OCI-LY7 (cell line): Measurements from ENCODE around the gene CD274.

ENCODE experiments used
- EZH2phosphoT487 ChIP-seq: fragments of 200-600 bp; sonication (generic); IDR thresholded peaks from 2 replicates; pipeline ENCODE4 v1.6.1; 2018; ENCODE audit warnings: low read depth, borderline replicate concordance, mild to moderate bottlenecking, mixed run types, antibody characterized with exemption, low read length, moderate library complexity, mixed read lengths
- TF ChIP-seq, protein P1 (sequence below): fragments of 200-600 bp; sonication (generic); conservative IDR thresholded peaks from 2 replicates; pipeline ENCODE4 v1.5.1; 2014; ENCODE audit warnings: mild to moderate bottlenecking, antibody characterized with exemption, low read length, moderate library complexity, mixed read lengths

DNA sequence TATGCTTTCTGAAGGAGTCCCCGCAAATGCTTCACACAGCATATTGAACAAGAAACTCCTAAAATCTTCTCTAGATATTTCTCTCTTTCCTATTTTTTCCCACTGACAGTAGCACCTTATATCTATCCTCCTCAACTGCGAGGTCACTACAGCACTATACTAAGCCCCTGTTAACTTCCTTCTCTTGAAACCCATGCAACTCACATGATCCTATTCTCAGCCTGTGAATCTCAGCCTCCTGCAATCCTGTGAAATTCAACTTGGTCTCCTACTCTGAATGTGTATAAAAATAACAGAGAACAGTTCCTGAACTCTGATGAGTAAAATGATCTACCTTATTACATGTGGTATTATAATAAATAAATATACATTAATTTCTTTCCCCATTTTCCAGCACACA is 6.5 kb upstream of the CD274 start:
- TF ChIP-seq, protein P1, sequence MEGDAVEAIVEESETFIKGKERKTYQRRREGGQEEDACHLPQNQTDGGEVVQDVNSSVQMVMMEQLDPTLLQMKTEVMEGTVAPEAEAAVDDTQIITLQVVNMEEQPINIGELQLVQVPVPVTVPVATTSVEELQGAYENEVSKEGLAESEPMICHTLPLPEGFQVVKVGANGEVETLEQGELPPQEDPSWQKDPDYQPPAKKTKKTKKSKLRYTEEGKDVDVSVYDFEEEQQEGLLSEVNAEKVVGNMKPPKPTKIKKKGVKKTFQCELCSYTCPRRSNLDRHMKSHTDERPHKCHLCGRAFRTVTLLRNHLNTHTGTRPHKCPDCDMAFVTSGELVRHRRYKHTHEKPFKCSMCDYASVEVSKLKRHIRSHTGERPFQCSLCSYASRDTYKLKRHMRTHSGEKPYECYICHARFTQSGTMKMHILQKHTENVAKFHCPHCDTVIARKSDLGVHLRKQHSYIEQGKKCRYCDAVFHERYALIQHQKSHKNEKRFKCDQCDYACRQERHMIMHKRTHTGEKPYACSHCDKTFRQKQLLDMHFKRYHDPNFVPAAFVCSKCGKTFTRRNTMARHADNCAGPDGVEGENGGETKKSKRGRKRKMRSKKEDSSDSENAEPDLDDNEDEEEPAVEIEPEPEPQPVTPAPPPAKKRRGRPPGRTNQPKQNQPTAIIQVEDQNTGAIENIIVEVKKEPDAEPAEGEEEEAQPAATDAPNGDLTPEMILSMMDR, result no peak
- TF ChIP-seq EZH2phosphoT487, result no peak
